ENCODE data around the gene LY86.

GRCh38 chr6:6634735-6635075 is 46.2 kb downstream of the LY86 start:
- TF ChIP-seq CTCF (conservative IDR thresholded peaks at IDR 0.05 in 1 of 2, IDR thresholded peaks at IDR 0.05 in 1 of 2; ENCODE audit: low read depth in 1 of 2, low read length in 2 of 2) (no peak), EZH2 (IDR thresholded peaks at IDR 0.05; ENCODE audit: low read length, missing control alignments) (no peak)
